ES-I3 (cell line): ENCODE measurements around the gene PAX6.
A peak's percentile ranks its signal among the peaks of the same experiment; 100 is the strongest.

ENCODE experiments used
- H3K36me3 ChIP-seq: 2 replicates; pipeline ENCODE4 v1.6.1; 2013; ENCODE audit warnings: mild to moderate bottlenecking, low read length, control low read depth, moderate library complexity; ENCODE audit not compliant: insufficient read depth
- H3K4me1 ChIP-seq: 2 replicates; pipeline ENCODE4 v1.6.1; 2013; ENCODE audit warnings: mild to moderate bottlenecking, control low read depth, low read length; ENCODE audit not compliant: insufficient read depth
- H3K9ac ChIP-seq: 2 replicates; pipeline ENCODE4 v1.6.1; 2013; ENCODE audit warnings: low read depth, mild to moderate bottlenecking, low read length, moderate library complexity
- H3K9me3 ChIP-seq: 2 replicates; pipeline ENCODE4 v1.6.1; 2013; ENCODE audit warnings: mild to moderate bottlenecking, low read length, moderate library complexity; ENCODE audit not compliant: control insufficient read depth, insufficient read depth

The PAX6 gene

GRCh38 chr11:31817621-31818424 lies 6.7 kb upstream of the PAX6 start:
- no peaks in the 10 kb centered on the region for H3K36me3 ChIP-seq
- no peaks in the 10 kb centered on the region for H3K9me3 ChIP-seq
- H3K9ac ChIP-seq: peak overlapping the region; percentile 26; the same call in 1 of the 2 replicates
- peaks cover 12% of the 10 kb centered on the region for H3K4me1 ChIP-seq

GRCh38 chr11:31817054-31817620 lies 6.0 kb upstream of the PAX6 start:
- Histone ChIP-seq H3K9me3 (no peaks in the 10 kb centered on the region), H3K36me3 (no peaks in the 10 kb centered on the region), H3K9ac (peak overlapping the region; percentile 26; the same call in 1 of the 2 replicates), H3K4me1 (peaks cover 16% of the 10 kb centered on the region)

GRCh38 chr11:31816468-31817053 lies 5.4 kb upstream of the PAX6 start:
- peaks cover 11% of the 10 kb centered on the region for H3K4me1 ChIP-seq
- H3K36me3 ChIP-seq: no peaks in the 10 kb centered on the region
- peak overlapping the region; percentile 13; the same call in 1 of the 2 replicates for H3K9ac ChIP-seq
- no peaks in the 10 kb centered on the region for H3K9me3 ChIP-seq

GRCh38 chr11:31815711-31816467 lies 4.8 kb upstream of the PAX6 start:
- Histone ChIP-seq H3K9me3 (no peaks in the 10 kb centered on the region), H3K36me3 (no peaks in the 10 kb centered on the region), H3K9ac (peak overlapping the region; percentile 6; the same call in 1 of the 2 replicates), H3K4me1 (peaks cover 9% of the 10 kb centered on the region; the same call in 1 of the 2 replicates)

- Histone ChIP-seq H3K4me1 (peaks cover 13% of the 10 kb centered on the region), H3K9ac (peak overlapping the region; percentile 50; the same call in 1 of the 2 replicates), H3K9me3 (no peaks in the 10 kb centered on the region), H3K36me3 (no peaks in the 10 kb centered on the region)
Measured at GRCh38 chr11:31814176-31814868, 3.2 kb upstream of the PAX6 start.

GRCh38 chr11:31813391-31814175 lies 2.5 kb upstream of the PAX6 start:
- Histone ChIP-seq H3K9ac (peak overlapping the region; percentile 50; the same call in 1 of the 2 replicates), H3K36me3 (no peaks in the 10 kb centered on the region), H3K9me3 (no peaks in the 10 kb centered on the region), H3K4me1 (peaks cover 15% of the 10 kb centered on the region)

- peaks cover 22% of the 10 kb centered on the region for H3K4me1 ChIP-seq
- H3K9me3 ChIP-seq: no peaks in the 10 kb centered on the region
- H3K36me3 ChIP-seq: no peaks in the 10 kb centered on the region
- peak overlapping the region; percentile 50; the same call in 1 of the 2 replicates for H3K9ac ChIP-seq
Measured at GRCh38 chr11:31812383-31813381, 1.6 kb upstream of the PAX6 start.

GRCh38 chr11:31809857-31810778 lies 1.0 kb downstream of the PAX6 start:
- peak overlapping the region; percentile 57; the same call in 1 of the 2 replicates for H3K9ac ChIP-seq
- peaks cover 26% of the 10 kb centered on the region for H3K4me1 ChIP-seq
- no peaks in the 10 kb centered on the region for H3K36me3 ChIP-seq
- H3K9me3 ChIP-seq: no peaks in the 10 kb centered on the region

- Histone ChIP-seq H3K9me3 (no peaks in the 10 kb centered on the region), H3K9ac (peak overlapping the region; percentile 57; the same call in 1 of the 2 replicates), H3K36me3 (no peaks in the 10 kb centered on the region), H3K4me1 (peaks cover 26% of the 10 kb centered on the region)
Measured at GRCh38 chr11:31809541-31809856, 1.6 kb downstream of the PAX6 start.

- H3K9me3 ChIP-seq: no peaks in the 10 kb centered on the region
Measured at GRCh38 chr11:31808721-31809540, 2.2 kb downstream of the PAX6 start.

More at GRCh38 chr11:31808721-31809540, 2.2 kb downstream of the PAX6 start:
- Histone ChIP-seq H3K9ac (peak overlapping the region; percentile 5; the same call in 1 of the 2 replicates), H3K4me1 (peaks cover 26% of the 10 kb centered on the region), H3K36me3 (no peaks in the 10 kb centered on the region)
